ENCODE measurements around the gene DUSP28. TPM values are rescaled to one million over a fixed set of nuclear protein-coding genes. Genes with fewer than 3 reads are reported as not detected.

DUSP28 gene
- polyA plus RNA-seq, 3 donors, result 6.2 to 7.6 (median 6.2) TPM

DNA sequence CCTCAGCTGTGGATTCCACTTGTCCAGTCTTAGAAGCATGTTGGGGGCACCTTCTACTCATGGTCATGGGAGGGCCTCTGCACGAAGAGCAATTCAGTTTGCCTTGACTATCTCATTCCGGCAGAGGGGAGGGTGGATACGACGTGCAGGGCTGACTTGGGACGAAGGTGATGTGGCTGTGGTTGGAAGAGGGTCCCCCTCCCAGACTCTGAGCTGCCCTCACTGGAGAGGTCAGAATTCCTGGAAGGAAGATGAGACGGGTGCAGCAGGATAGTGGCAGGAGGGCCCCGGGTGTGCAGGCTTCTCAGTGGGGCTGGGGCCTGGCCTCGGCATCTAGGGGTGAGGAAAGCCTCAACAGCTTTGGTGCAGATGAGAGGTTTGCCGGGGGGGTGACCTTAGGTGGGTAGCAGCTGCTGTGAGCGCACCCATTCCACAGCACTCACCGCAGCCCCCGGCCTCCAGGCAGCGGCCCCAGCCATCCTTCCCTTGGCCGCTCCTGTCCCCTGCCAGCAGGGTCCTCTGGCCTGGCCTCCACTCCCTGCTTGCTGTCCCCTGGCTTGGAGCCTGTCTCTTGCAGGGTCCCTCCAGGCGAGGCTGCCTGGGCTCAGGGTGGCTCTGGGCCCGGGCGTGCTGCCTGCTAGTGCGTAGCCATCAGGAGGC lies 11.3 kb downstream of the DUSP28 start:
- no peak for DNase-seq (ENCODE audit: low read depth in 3 of 3, low spot score in 2 of 3)

DNA sequence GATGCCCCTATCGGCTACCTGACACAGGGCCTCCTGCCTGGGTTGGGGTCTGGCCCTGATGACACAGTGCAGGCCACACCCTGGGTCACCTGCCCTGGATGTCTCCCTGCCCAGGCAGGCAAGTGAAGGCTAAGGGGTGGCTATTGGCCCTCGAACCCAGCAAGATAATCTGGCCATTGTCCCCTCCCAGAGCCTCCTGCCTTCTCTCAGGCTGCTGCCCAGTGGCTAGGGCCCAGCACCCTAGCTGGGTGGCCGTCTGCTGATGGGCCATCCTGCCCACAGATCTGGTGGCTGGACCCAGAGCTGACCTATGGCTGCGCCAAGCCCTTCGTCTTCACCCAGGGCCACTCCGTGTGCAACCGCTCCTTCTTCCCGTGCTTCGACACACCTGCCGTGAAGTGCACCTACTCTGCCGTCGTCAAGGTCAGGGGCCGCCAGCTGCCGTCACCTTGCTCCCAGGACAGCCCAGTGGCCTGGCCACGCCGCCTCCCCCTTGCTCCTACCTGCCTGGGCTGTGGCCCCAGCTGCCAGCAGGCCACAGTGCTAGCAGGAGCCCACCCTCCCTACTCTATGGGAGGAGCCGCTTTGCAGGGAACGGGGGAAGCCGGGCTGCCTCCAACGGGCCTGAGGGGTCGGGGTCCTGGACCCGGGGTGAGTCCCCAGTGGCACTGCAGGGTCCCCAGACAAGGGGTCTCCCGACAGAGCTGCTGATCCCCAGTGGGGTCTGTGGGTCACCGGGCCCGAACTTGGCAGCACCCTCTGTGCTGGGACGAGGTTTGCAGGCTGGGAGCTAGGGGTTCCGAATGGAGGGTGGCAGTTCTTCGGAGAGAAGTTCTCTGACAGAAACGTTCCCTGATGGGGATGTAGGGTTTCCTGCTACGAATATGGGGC lies 12.2 kb downstream of the DUSP28 start:
- no peak for DNase-seq (ENCODE audit: low read depth in 3 of 3, low spot score in 2 of 3)

DNA sequence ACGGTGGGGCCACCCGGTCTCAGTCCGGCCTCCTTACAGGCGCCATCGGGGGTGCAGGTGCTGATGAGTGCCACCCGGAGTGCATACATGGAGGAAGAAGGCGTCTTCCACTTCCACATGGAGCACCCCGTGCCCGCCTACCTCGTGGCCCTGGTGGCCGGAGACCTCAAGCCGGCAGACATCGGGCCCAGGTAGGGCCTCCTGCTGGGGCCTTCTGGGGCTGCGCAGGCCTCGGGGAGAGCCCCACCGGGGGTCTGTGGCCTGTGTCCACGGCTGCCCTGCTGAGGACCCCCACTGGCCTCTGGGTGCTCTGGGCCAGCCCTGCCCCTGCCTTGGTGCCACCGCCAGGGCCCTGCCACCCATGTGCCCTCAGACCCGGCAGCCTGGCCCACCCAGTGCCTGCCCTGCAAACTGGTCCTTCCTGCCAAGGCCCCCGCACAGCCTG lies 12.9 kb downstream of the DUSP28 start:
- DNase-seq (ENCODE audit: low read depth in 3 of 3, low spot score in 2 of 3), result no peak

DNA sequence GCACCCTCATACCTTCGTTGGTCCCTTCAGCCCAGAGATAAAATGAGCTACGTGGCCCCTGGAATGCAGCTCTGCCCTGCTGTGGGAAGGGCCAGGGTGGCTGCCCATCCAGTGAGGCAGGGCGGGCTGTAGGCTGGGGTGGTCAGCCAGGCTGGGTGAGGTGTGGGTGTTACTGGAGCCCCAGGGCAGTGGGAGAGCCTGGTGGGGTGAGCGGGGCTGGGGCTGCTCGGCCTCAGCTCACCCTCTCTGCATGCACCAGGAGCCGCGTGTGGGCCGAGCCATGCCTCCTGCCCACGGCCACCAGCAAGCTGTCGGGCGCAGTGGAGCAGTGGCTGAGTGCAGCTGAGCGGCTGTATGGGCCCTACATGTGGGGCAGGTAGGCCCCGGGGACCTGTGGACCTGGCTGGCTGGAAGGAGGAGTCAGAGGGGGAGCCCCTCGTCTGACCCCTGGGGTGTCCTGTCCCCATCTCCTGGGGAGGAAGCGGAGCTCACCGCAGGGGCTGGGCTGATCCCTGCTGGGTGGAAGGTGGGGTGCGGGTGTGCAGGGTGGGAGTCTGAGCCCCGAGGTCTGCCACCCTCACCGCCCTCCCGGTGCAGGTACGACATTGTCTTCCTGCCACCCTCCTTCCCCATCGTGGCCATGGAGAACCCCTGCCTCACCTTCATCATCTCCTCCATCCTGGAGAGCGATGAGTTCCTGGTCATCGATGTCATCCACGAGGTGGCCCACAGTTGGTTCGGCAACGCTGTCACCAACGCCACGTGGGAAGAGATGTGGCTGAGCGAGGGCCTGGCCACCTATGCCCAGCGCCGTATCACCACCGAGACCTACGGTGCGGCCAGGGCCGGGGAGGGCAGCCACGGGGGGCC lies 13.6 kb downstream of the DUSP28 start:
- no peak for DNase-seq (ENCODE audit: low read depth in 3 of 3, low spot score in 2 of 3)

DNA sequence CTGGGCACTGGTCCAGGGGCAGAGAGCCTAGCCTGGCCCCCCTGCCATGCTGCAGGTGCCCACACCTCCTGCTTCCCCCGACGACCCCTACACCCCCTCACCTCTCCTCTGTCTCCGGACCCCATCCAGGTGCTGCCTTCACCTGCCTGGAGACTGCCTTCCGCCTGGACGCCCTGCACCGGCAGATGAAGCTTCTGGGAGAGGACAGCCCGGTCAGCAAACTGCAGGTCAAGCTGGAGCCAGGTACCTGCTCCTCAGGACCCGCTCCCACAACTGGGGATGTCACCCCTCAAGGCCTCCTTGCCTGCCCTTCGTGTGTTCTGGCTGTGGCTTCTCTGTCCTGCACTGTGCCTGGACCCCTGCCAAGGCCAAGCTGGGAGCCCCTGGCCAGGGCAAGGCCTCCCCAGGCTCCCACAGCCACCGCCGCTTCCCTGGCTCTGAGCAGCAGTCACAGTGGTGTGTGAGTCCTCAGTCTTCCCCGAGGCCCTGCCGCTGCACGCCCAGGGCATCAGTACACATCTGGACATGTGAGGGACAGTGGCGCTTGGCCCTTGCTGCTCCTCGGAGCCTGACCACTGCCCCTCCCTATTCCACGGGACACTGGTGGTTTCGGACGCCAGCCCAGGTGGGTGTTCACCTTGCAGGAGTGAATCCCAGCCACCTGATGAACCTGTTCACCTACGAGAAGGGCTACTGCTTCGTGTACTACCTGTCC lies 14.4 kb downstream of the DUSP28 start:
- no peak for DNase-seq (ENCODE audit: low read depth in 3 of 3, low spot score in 2 of 3)

- no peak for DNase-seq (ENCODE audit: low read depth in 3 of 3, low spot score in 2 of 3)
Measured at GRCh38 chr2:240575101-240575965, 15.2 kb downstream of the DUSP28 start.

GRCh38 chr2:240576036-240576435 lies 15.9 kb downstream of the DUSP28 start:
- no peak for DNase-seq (ENCODE audit: low read depth in 3 of 3, low spot score in 2 of 3)

- no peak for DNase-seq (ENCODE audit: low read depth in 3 of 3, low spot score in 2 of 3)
Measured at GRCh38 chr2:240576436-240577205, 16.5 kb downstream of the DUSP28 start.

GRCh38 chr2:240577281-240578109 lies 17.3 kb downstream of the DUSP28 start:
- DNase-seq (ENCODE audit: low read depth in 3 of 3, low spot score in 2 of 3), result no peak

- no peak for DNase-seq (ENCODE audit: low read depth in 3 of 3, low spot score in 2 of 3)
Measured at GRCh38 chr2:240578110-240578450, 17.9 kb downstream of the DUSP28 start.

DNA sequence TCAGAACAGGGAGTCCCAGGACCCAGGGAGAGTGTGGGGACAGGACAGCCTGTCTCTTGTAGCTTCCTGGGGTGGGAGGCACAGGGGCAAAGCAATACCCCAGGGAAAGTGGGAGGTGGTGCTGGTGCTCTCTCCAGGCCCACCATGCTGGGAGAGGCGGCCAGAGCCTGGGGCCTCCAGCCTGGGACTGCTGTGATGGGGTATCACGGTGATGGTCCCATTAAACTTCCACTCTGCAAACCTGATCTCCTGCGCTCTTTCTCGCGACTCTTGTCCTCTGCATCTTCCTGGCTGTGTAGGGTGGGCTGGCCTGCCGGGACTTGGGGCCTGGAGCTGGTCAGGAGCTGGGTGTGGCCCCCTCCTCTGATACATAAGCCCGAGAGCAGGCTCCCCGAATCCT lies 18.3 kb downstream of the DUSP28 start:
- no peak for DNase-seq (ENCODE audit: low read depth in 3 of 3, low spot score in 2 of 3)

DNA sequence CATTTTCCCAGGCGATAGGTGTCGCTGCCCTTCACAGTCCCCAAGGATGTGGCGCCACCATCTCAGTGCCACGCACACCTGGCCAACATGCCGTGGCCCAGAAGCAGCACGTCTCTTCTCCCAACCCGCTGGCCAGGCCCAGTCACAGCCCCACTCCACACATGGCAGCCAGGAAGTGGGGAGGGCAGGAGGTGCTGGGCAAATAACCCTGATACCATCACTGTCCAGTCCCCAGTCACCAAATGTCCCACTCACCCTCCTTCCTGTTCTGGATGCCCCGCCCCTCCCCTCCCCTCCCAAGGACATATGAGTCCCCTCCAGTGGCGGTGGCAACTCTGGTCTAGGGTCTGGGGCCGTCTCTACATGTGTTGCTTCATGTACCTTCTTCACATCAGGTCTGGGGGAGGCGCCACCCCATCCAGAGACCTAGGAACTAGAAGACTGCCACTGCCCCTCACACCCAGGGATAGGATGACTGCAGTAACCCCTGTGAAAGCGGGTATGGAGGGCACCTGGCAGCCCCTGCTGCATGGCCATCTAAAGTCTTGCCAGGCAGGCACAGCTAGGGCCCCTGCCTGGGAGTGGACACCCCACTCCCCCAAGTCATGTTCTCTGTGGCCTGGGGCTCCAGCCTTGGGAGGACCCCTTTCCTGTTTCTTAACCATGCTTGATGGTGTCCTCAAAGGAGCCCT lies 19.1 kb downstream of the DUSP28 start:
- DNase-seq (ENCODE audit: low read depth in 3 of 3, low spot score in 2 of 3), result no peak

- DNase-seq (ENCODE audit: low read depth in 3 of 3, low spot score in 2 of 3), result no peak
Measured at GRCh38 chr2:240579771-240580614, 19.8 kb downstream of the DUSP28 start.

DNA sequence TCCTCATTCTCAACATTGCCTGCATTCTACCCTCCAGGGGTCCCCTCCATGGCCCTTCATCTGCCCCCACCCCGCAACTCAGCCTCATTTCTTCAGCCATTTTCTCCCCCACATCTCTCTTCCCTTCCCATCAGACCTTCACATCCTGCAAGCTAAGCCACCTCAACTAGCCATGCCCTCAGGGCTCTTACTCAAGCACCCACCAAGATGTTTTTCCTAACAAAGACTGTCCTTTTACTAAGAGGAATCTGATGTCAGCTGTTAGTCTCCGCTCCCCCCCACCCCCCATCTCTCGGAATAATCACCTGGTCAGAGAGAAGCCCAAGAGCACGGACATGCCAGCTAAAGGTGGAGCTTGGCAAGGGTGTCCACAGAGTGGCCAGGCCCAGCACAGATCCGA lies 21.7 kb downstream of the DUSP28 start:
- no peak for DNase-seq (ENCODE audit: low read depth in 3 of 3, low spot score in 2 of 3)

DNA sequence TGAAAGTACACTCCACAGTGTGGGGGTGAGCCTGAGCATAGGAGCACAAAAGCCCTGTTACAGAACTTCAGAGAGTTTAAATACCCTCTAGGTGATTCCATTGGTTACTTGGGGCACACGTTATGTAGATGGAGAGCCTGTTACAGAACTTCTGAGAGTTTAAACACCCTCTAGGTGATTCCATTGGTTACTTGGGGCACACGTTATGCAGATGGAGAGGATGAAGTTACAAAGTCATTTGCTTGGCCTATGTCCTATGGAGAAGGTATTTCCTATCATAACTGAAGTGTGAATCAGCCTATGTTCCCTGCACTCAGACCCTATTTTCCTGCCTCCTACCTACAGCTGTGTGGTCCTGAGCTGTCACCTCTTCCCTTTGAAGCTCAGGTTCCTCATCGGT lies 22.6 kb downstream of the DUSP28 start:
- DNase-seq (ENCODE audit: low read depth in 3 of 3, low spot score in 2 of 3), result no peak

DNA sequence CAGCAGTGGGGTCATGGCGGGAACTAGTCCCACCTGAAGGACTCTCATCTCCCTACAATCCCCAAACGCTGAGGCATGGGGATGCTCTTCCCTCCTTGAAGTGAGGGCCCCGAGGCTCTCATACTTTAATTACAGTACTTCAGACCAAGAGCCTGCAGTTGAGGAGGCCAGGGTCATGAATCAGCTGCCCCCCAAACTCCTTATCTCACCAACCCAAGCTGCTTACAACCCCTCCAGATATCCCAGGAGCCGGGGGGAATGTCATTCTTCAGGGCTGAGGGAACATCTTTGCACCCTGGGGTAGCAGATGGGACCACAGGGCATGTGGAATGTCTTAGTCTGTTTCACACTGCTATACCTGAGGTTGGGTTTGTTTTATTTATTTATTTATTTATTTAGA lies 23.6 kb downstream of the DUSP28 start:
- no peak for DNase-seq (ENCODE audit: low read depth in 3 of 3, low spot score in 2 of 3)
